Tibial nerve (tissue), 4 donors: ENCODE results near the gene KIAA0753. TPM values are rescaled to one million over a fixed set of nuclear protein-coding genes. Genes with fewer than 3 reads are reported as not detected.

ENCODE experiments used
- DNase-seq, 2 donors: peaks; one replicate each; pipeline ENCODE4 v3.0.0-alpha.2; 2019; ENCODE audit warnings: low spot score in 2 of 2
- H3K27ac ChIP-seq, 4 donors: fragments of 200-600 bp; sonication (generic) in 3 of 4; one replicate each; pipeline ENCODE4 v1.5.1; 2017 to 2019; ENCODE audit warnings: mild to moderate bottlenecking in 1 of 4
- H3K27me3 ChIP-seq, 2 donors: fragments of 200-600 bp; sonication (generic) in 1 of 2; one replicate each; pipeline versions ENCODE4 v1.5.1 to v1.6.0; 2017 to 2019
- H3K36me3 ChIP-seq, 3 donors: fragments of 200-600 bp; sonication (generic); one replicate each; pipeline ENCODE4 v1.5.1; 2018 to 2019
- H3K4me1 ChIP-seq, 4 donors: fragments of 200-600 bp; sonication (generic) in 3 of 4; one replicate each; pipeline ENCODE4 v1.5.1; 2017 to 2019
- H3K4me3 ChIP-seq, 4 donors: fragments of 200-600 bp; sonication (generic) in 3 of 4; one replicate each; pipeline ENCODE4 v1.5.1; 2017 to 2019; ENCODE audit warnings: mild to moderate bottlenecking in 1 of 4, moderate library complexity in 1 of 4
- H3K9me3 ChIP-seq, 4 donors: fragments of 200-600 bp; sonication (generic) in 3 of 4; one replicate each; pipeline ENCODE4 v1.5.1; 2017 to 2019
- EP300 ChIP-seq, 2 donors: sonication (generic); formaldehyde crosslinking; IDR thresholded peaks; one replicate each; pipeline ENCODE4 v1.6.1; 2017; ENCODE audit warnings: antibody characterized with exemption in 2 of 2, mild to moderate bottlenecking in 1 of 2
- POLR2A ChIP-seq, 2 donors: fragments of 450-650 bp; IDR thresholded peaks; one replicate each; pipeline ENCODE4 v1.6.1; 2017; ENCODE audit warnings: antibody characterized with exemption in 2 of 2, mild to moderate bottlenecking in 2 of 2, moderate library complexity in 2 of 2
- WGBS, 2 donors: methylation state at CpG; one replicate each; pipeline ENCODE4 v1.1.5; 2018; 5-methylcytosine and 5-hydroxymethylcytosine counted together
- total RNA-seq, 4 donors: library from RNA; depleted of rRNA; stranded (reverse); fragments of >200 nt; gene quantifications; one replicate each; pipeline ENCODE4 v1.1.0, GENCODE V29; 2016
- TF ChIP-seq, protein P1 (sequence below), 5 experiments: fragments of 200-600 bp in 3 of 5; fragments of 450-650 bp in 2 of 5; sonication (generic) in 3 of 5; IDR thresholded peaks; one replicate each; pipeline ENCODE4 v1.5.1; 2016 to 2019; ENCODE audit warnings: antibody characterized with exemption in 5 of 5, mild to moderate bottlenecking in 3 of 5, moderate library complexity in 2 of 5

KIAA0753 gene
- total RNA-seq = 10 to 100 TPM; 14.1 to 24.0 (median 16.9) TPM

DNA sequence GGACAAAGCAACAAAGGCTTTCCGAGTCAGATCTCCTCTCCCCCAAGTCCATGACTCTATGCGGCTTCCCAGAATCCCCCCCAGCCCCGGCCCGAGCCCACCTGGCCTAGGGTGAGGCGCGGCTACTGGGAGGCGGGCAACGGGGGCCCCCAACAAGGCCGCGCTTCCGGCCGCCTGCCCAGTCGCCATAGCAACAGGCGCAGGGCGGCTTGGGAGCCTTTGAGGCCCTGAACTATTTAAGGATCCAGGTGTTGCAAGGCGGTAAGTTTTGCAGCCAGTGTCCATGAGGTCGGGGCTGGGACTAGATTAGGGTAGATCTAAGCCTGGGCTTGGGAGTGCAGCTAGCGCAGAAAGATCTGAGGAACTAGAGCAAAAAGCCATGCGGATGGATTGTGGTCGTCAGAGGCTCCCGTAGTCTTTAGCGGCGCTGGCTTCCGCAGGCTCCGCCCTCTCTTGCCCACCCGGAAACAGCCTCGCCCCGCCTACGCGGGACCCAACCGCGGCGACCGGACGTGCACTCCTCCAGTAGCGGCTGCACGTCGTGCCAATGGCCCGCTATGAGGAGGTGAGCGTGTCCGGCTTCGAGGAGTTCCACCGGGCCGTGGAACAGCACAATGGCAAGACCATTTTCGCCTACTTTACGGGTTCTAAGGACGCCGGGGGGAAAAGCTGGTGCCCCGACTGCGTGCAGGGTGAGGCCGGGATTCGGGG lies at the start of gene KIAA0753, which contains the start of gene TXNDC17:
KIAA0753 (minus strand) TSS at position 176 of the 711 bp plus-strand sequence. CDS start 5,608 bp downstream, outside the sequence.
TXNDC17 (plus strand) TSS at position 525 of the 711 bp plus-strand sequence; CDS start at position 548, 23 bp downstream.
- H3K27ac ChIP-seq = peak within 1 kb of the TSS; percentile 16 to 87 (median 86)
- H3K4me1 ChIP-seq = peaks cover 0 to 46% (median 16%) of the 10 kb centered on the region in 4 donors
- H3K27me3 ChIP-seq = no peaks in the 10 kb centered on the region
- peak within 1 kb of the TSS; percentile 46 to 93 (median 90) for H3K4me3 ChIP-seq
- H3K9me3 ChIP-seq = no peaks in the 10 kb centered on the region
- H3K36me3 ChIP-seq = peaks cover 0 to 28% (median 0%) of the 10 kb centered on the region in 3 donors
- peak; percentile 78 to 79 for DNase-seq
- 1% methylated on average over 45 to 47 of the region's 52 CpGs for WGBS, 2 donors
- TF ChIP-seq, protein P1, sequence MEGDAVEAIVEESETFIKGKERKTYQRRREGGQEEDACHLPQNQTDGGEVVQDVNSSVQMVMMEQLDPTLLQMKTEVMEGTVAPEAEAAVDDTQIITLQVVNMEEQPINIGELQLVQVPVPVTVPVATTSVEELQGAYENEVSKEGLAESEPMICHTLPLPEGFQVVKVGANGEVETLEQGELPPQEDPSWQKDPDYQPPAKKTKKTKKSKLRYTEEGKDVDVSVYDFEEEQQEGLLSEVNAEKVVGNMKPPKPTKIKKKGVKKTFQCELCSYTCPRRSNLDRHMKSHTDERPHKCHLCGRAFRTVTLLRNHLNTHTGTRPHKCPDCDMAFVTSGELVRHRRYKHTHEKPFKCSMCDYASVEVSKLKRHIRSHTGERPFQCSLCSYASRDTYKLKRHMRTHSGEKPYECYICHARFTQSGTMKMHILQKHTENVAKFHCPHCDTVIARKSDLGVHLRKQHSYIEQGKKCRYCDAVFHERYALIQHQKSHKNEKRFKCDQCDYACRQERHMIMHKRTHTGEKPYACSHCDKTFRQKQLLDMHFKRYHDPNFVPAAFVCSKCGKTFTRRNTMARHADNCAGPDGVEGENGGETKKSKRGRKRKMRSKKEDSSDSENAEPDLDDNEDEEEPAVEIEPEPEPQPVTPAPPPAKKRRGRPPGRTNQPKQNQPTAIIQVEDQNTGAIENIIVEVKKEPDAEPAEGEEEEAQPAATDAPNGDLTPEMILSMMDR (IDR thresholded peaks at IDR 0.05) = peak in 1 of 5 experiments; percentile 53
- peak; percentile 86 to 87 for TF ChIP-seq EP300 (IDR thresholded peaks at IDR 0.05)
- peak; percentile 3 to 58 for TF ChIP-seq POLR2A (IDR thresholded peaks at IDR 0.05)

DNA sequence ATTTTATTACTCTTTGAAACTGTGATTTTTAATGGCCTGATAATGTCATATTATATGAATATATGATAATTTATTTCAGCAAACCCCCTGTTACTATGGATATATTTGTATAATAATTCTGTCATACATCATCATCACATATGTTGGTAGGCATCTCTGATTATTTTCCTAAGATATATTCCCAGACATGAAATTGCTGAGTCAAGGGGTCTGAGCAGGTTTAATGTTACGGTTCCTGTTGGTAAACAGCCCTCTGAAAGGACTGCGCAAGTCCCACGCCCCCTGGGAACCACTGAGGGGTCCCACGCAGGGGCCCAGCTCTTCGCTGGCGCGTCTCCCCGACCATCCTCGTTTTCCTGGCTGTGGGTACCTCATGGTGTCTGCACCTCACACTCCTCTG lies 48.4 kb upstream of the KIAA0753 start:
- no peak overlapping the region for H3K4me3 ChIP-seq
- no peak overlapping the region for H3K27ac ChIP-seq
- H3K36me3 ChIP-seq = no peaks in the 10 kb centered on the region
- no peaks in the 10 kb centered on the region for H3K9me3 ChIP-seq
- no peak for DNase-seq
- WGBS, 2 donors = 86 to 87% methylated on average over 9 of the region's 9 CpGs
- no peaks in the 10 kb centered on the region for H3K27me3 ChIP-seq
- TF ChIP-seq, protein P1 (IDR thresholded peaks at IDR 0.05) = no peak
- TF ChIP-seq POLR2A (IDR thresholded peaks at IDR 0.05) (no peak), EP300 (IDR thresholded peaks at IDR 0.05) (no peak)
- no peaks in the 10 kb centered on the region for H3K4me1 ChIP-seq

DNA sequence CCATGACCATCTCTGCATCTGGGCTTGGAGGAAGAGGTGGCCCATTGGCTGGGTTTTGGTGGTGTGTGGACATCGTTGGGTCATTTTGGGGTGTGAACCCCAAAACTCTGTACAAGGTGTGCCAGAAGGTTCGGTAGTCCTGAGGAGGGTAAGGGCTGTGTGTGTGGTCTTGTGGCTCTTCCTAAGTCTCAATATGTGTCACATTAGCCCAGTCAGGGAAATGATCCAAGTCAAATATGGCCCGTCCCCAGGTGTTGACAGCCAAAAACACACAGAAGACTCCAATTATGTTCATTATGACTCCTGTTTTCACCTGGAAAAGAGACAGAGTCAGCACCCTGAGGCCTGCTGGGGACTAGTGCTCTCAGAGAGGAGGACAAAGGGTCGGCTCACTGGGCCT lies 45.5 kb upstream of the KIAA0753 start:
- Histone ChIP-seq H3K4me1 (no peaks in the 10 kb centered on the region), H3K4me3 (no peak overlapping the region), H3K27ac (no peak overlapping the region), H3K36me3 (no peaks in the 10 kb centered on the region), H3K27me3 (no peaks in the 10 kb centered on the region), H3K9me3 (no peaks in the 10 kb centered on the region)
- no peak for TF ChIP-seq POLR2A (IDR thresholded peaks at IDR 0.05)
- TF ChIP-seq, protein P1 (IDR thresholded peaks at IDR 0.05) = no peak
- TF ChIP-seq EP300 (IDR thresholded peaks at IDR 0.05) = no peak
- no peak for DNase-seq
- whole genome bisulfite sequencing, 2 donors = 85 to 95% methylated on average over 4 of the region's 4 CpGs

DNA sequence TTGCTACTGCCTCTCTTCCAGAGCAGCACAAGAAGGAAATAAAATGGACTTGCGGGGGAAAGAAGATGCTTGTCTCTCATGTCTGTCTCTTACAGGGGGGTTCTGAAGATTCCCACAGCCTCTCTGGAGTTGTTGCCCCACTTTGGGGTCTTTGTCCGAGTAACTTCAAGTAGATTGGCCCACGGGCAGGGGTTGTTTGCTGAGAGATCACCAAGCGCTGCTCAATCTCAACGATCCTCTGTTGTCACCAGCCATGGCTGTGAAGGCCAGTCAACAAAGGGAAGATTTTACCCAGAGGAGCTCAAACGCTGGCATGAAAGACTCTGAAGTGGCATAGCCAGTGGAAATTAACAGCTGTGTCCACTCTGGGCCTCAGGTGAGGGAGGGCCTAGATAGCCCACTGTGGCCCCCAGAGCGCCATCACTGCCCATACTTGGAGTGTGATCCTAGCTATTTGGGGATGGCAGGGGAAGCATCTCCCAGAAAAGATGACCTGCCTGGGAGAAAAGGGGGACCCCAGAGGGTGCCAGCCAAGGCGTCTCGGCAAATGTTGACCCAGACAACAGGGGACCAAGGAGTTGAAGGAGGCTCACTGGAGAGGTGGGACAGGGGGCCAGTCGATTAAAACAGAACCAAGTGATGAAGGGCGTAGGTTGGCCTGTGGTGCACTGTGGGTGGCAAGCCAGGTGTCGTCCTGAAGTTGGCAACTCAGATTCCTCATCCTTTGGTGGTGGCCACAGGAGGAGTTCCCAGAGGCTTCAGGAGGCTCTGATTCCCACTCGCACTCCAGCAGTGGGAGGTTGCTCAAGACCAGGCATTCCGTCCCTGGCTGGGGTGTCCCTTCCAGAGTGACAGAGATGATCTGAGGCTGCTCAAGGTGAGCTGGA lies 44.6 kb upstream of the KIAA0753 start:
- H3K4me1 ChIP-seq = no peaks in the 10 kb centered on the region
- H3K36me3 ChIP-seq = no peaks in the 10 kb centered on the region
- TF ChIP-seq EP300 (IDR thresholded peaks at IDR 0.05) (no peak), POLR2A (IDR thresholded peaks at IDR 0.05) (no peak)
- TF ChIP-seq, protein P1 (IDR thresholded peaks at IDR 0.05) = no peak
- no peaks in the 10 kb centered on the region for H3K9me3 ChIP-seq
- no peak overlapping the region for H3K4me3 ChIP-seq
- 87 to 90% methylated on average over 14 of the region's 14 CpGs for WGBS, 2 donors
- H3K27me3 ChIP-seq = no peaks in the 10 kb centered on the region
- H3K27ac ChIP-seq = no peak overlapping the region
- no peak for DNase-seq

DNA sequence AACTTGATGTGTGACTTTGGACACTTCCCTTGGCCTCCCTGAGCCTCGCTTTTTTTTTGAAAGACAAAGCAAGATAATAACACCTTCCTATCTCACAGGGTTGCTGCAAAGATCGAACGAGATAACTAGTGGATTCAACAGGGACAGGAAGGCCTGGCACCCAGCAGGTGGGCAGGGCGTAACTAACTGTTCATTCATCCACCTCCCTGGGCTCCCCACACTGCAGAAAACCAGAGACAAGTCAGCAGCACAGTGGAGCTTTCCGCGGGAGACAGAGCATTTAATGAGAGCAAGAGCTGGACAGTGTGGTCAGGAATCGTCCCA lies 43.9 kb upstream of the KIAA0753 start:
- Histone ChIP-seq H3K36me3 (no peaks in the 10 kb centered on the region), H3K27ac (no peak overlapping the region), H3K9me3 (no peaks in the 10 kb centered on the region), H3K4me1 (no peaks in the 10 kb centered on the region), H3K4me3 (no peak overlapping the region), H3K27me3 (no peaks in the 10 kb centered on the region)
- DNase-seq = no peak
- 62 to 65% methylated on average over 7 of the region's 7 CpGs for WGBS, 2 donors
- TF ChIP-seq POLR2A (IDR thresholded peaks at IDR 0.05) (no peak), EP300 (IDR thresholded peaks at IDR 0.05) (no peak)
